ENCODE data around the gene MYLIP. TPM values are rescaled to one million over a fixed set of nuclear protein-coding genes. Genes with fewer than 3 reads are reported as not detected.

Gene MYLIP
- total RNA-seq, 1 donor = 10.1 TPM

DNA sequence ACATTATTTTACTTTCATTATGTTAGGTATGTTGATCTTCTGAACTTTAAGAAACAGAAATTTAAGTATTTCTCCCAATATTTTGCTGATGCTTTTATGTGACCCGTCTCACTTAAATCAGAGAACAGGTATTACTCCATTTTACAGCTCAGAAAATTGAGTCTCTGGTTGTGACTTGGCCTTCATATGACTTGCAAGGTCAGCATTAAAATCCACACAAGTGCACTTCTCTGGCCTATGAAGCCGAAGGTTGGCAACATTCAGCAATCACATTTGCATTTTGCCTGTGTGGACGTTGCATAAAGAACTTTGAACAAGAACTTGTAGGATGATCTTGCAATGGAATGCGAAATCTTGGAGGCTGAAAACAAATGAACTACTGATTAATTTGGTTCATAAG, 10.1 kb upstream of the MYLIP start:
- Histone ChIP-seq H3K27me3 (ENCODE audit: insufficient read depth, low read length) (peaks cover 8% of the 10 kb centered on the region), H2AFZ (ENCODE audit: low read length) (no peak overlapping the region), H4K20me1 (ENCODE audit: insufficient read depth, low read length) (no peaks in the 10 kb centered on the region), H3K36me3 (ENCODE audit: insufficient read depth, low read length) (no peaks in the 10 kb centered on the region), H3K9me3 (ENCODE audit: low read depth, low read length) (no peaks in the 10 kb centered on the region), H3K27ac (ENCODE audit: low read depth, low read length) (no peak overlapping the region), H3K4me2 (ENCODE audit: insufficient read depth, low read length) (no peak overlapping the region), H3K4me1 (ENCODE audit: insufficient read depth, low read length) (no peaks in the 10 kb centered on the region), H3K79me2 (ENCODE audit: insufficient read depth, low read length) (no peaks in the 10 kb centered on the region), H3K4me3 (ENCODE audit: insufficient read depth, low read length) (no peak overlapping the region)
- DNase-seq (ENCODE audit: insufficient read length, low spot score, missing footprints) = no peak
- TF ChIP-seq, protein P1, sequence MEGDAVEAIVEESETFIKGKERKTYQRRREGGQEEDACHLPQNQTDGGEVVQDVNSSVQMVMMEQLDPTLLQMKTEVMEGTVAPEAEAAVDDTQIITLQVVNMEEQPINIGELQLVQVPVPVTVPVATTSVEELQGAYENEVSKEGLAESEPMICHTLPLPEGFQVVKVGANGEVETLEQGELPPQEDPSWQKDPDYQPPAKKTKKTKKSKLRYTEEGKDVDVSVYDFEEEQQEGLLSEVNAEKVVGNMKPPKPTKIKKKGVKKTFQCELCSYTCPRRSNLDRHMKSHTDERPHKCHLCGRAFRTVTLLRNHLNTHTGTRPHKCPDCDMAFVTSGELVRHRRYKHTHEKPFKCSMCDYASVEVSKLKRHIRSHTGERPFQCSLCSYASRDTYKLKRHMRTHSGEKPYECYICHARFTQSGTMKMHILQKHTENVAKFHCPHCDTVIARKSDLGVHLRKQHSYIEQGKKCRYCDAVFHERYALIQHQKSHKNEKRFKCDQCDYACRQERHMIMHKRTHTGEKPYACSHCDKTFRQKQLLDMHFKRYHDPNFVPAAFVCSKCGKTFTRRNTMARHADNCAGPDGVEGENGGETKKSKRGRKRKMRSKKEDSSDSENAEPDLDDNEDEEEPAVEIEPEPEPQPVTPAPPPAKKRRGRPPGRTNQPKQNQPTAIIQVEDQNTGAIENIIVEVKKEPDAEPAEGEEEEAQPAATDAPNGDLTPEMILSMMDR (IDR thresholded peaks at IDR 0.05; ENCODE audit: extremely low read depth, low read depth, low read length) = no peak

DNA sequence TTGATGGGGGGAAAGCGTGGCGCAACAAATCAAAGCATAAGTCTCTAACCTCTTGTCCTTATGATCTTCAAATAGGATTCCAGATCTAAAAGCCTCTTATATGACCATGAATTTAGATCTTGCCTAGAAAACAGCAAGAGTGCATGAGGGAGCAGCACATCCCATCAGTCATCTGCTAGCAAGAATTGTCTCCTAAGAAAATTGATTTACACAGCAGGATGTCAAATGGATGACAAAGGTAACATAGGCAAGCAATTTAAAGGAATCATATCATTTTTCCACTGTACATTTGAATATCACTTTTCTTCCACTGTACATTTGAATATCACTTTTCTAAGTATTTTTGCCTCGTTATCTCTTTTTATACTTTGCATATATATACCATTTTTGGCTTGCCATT, 7.5 kb upstream of the MYLIP start:
- DNase-seq (ENCODE audit: insufficient read length, low spot score, missing footprints) = no peak
- Histone ChIP-seq H3K4me3 (ENCODE audit: insufficient read depth, low read length) (no peak overlapping the region), H3K4me2 (ENCODE audit: insufficient read depth, low read length) (no peak overlapping the region), H4K20me1 (ENCODE audit: insufficient read depth, low read length) (no peaks in the 10 kb centered on the region), H2AFZ (ENCODE audit: low read length) (no peak overlapping the region), H3K4me1 (ENCODE audit: insufficient read depth, low read length) (no peaks in the 10 kb centered on the region), H3K36me3 (ENCODE audit: insufficient read depth, low read length) (no peaks in the 10 kb centered on the region), H3K9me3 (ENCODE audit: low read depth, low read length) (no peaks in the 10 kb centered on the region), H3K27me3 (ENCODE audit: insufficient read depth, low read length) (peaks cover 16% of the 10 kb centered on the region), H3K27ac (ENCODE audit: low read depth, low read length) (no peak overlapping the region), H3K79me2 (ENCODE audit: insufficient read depth, low read length) (no peaks in the 10 kb centered on the region)
- TF ChIP-seq, protein P1 (IDR thresholded peaks at IDR 0.05; ENCODE audit: extremely low read depth, low read depth, low read length) = no peak

DNA sequence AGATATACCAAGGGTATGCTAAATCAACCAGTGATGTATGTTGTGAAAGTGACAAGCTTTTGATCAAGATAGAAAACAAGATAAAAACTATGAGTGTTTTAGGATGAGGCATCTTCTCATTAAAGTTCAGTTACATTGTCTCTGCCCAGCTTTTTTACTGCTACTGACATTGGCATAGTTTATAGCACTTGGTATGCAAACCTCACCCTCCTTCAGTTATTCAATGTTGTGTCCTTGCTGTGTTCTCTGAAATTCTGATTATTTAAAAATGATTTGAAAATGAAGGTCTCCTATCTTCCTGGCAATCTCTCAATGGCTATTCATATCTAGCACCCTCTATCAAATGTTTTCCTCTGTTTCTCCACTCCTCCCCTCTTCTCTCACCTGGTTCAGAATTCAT, 6.7 kb upstream of the MYLIP start:
- no peak overlapping the region for H3K4me3 ChIP-seq (ENCODE audit: insufficient read depth, low read length)
- no peak overlapping the region for H3K4me2 ChIP-seq (ENCODE audit: insufficient read depth, low read length)
- H3K36me3 ChIP-seq (ENCODE audit: insufficient read depth, low read length) = no peaks in the 10 kb centered on the region
- no peaks in the 10 kb centered on the region for H3K79me2 ChIP-seq (ENCODE audit: insufficient read depth, low read length)
- no peak overlapping the region for H2AFZ ChIP-seq (ENCODE audit: low read length)
- H4K20me1 ChIP-seq (ENCODE audit: insufficient read depth, low read length) = no peaks in the 10 kb centered on the region
- peaks cover 21% of the 10 kb centered on the region for H3K27me3 ChIP-seq (ENCODE audit: insufficient read depth, low read length)
- TF ChIP-seq, protein P1 (IDR thresholded peaks at IDR 0.05; ENCODE audit: extremely low read depth, low read depth, low read length) = no peak
- no peaks in the 10 kb centered on the region for H3K9me3 ChIP-seq (ENCODE audit: low read depth, low read length)
- H3K4me1 ChIP-seq (ENCODE audit: insufficient read depth, low read length) = no peaks in the 10 kb centered on the region
- DNase-seq (ENCODE audit: insufficient read length, low spot score, missing footprints) = no peak
- no peak overlapping the region for H3K27ac ChIP-seq (ENCODE audit: low read depth, low read length)

DNA sequence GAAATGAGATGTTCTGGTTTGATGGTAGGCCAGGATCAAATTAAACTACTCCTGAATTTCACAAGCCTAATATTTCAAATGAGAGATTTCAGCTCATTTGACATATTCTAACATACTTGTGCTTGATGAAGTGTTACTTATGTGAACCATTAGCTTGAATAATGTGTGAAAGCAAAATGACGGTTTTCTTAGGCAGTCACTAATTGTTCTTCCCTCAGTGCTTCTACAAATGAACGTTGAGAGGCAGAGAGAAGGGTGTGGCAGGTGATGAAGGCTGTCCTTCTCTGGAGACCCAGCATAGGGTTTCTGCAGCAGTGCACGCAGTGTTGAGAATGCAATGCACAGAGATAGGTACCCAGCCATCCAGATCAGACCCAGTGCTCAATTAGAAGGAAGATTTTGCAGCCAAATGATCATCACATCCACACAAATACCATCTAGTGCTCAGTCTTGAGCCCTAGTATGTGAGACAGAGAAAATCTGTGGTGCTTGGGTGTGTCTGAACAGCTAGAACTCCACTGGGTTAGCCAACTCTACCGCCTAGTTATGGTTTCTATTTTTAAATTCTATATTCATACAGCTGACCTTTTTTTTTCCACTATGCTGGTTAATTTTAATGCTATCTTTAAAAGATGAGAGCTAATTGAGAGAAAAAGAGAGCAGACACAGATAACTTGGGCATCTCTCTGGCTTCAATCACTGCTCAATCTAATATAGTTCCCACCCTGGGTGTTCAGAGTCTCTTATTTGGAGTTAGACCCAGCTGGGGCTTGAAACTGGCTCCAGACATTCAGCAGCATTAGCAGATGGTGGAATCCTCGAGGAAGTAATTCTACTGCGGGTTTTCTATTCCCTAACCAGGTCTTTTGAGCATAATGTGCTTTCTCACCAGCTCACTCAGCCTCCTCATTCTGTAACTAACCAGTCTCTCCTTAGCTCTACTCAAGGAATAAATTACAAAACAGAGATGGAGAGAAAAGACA, 4.4 kb upstream of the MYLIP start:
- TF ChIP-seq, protein P1 (IDR thresholded peaks at IDR 0.05; ENCODE audit: extremely low read depth, low read depth, low read length) = no peak
- H3K4me2 ChIP-seq (ENCODE audit: insufficient read depth, low read length) = no peak overlapping the region
- no peaks in the 10 kb centered on the region for H4K20me1 ChIP-seq (ENCODE audit: insufficient read depth, low read length)
- H3K27me3 ChIP-seq (ENCODE audit: insufficient read depth, low read length) = peaks cover 29% of the 10 kb centered on the region
- no peaks in the 10 kb centered on the region for H3K36me3 ChIP-seq (ENCODE audit: insufficient read depth, low read length)
- H3K79me2 ChIP-seq (ENCODE audit: insufficient read depth, low read length) = no peaks in the 10 kb centered on the region
- peaks cover under 1% of the 10 kb centered on the region for H3K4me1 ChIP-seq (ENCODE audit: insufficient read depth, low read length)
- H3K4me3 ChIP-seq (ENCODE audit: insufficient read depth, low read length) = no peak overlapping the region
- H3K27ac ChIP-seq (ENCODE audit: low read depth, low read length) = no peak overlapping the region
- no peaks in the 10 kb centered on the region for H3K9me3 ChIP-seq (ENCODE audit: low read depth, low read length)
- DNase-seq (ENCODE audit: insufficient read length, low spot score, missing footprints) = no peak
- no peak overlapping the region for H2AFZ ChIP-seq (ENCODE audit: low read length)
